Chondrocyte (in vitro differentiated cells): ENCODE results near the gene AHRR. TPM values are rescaled to one million over a fixed set of nuclear protein-coding genes. Genes with fewer than 3 reads are reported as not detected.

Source experiments
- DNase-seq: peaks from one replicate; pipeline ENCODE4 v3.0.0; 2021; ENCODE audit warnings: mixed read lengths, low spot score
- H3K27ac Mint-ChIP-seq: one replicate; pipeline ENCODE4 v1.8.0; 2021; ENCODE audit warnings: mild to moderate bottlenecking, moderate library complexity, mixed read lengths; ENCODE audit not compliant: unreplicated experiment
- H3K27me3 Mint-ChIP-seq: 2 replicates; pipeline ENCODE4 v1.8.0; 2021; ENCODE audit warnings: low read depth, mixed read lengths
- H3K36me3 Mint-ChIP-seq: 2 replicates; pipeline ENCODE4 v1.8.0; 2021; ENCODE audit warnings: low read depth, mixed read lengths
- H3K4me1 Mint-ChIP-seq: 2 replicates; pipeline ENCODE4 v1.8.0; 2021; ENCODE audit warnings: low read depth, mild to moderate bottlenecking, mixed read lengths
- H3K4me3 Mint-ChIP-seq: one replicate; pipeline ENCODE4 v1.8.0; 2021; ENCODE audit warnings: mild to moderate bottlenecking, moderate library complexity, mixed read lengths; ENCODE audit not compliant: unreplicated experiment
- H3K9me3 Mint-ChIP-seq: 2 replicates; pipeline ENCODE4 v1.8.0; 2021; ENCODE audit warnings: low read depth, mixed read lengths
- CTCF ChIP-seq: fragments of 200-600 bp; sonication (generic); IDR thresholded peaks from 2 replicates; pipeline ENCODE4 v1.5.0; 2021; ENCODE audit warnings: antibody characterized with exemption, mild to moderate bottlenecking, moderate library complexity
- total RNA-seq: library from RNA; stranded (reverse); gene quantifications from 3 replicates; pipeline ENCODE4 v1.2.1, GENCODE V29; 2021

Gene AHRR
- total RNA-seq, 1 donor from 2014 or later, result 17.3 TPM

- no peak overlapping the region for H3K27ac Mint-ChIP-seq
- no peaks in the 10 kb centered on the region for H3K27me3 Mint-ChIP-seq
- peaks cover 10% of the 10 kb centered on the region for H3K9me3 Mint-ChIP-seq
- H3K4me1 Mint-ChIP-seq, result peaks cover 23% of the 10 kb centered on the region
- no peak for TF ChIP-seq CTCF
- H3K36me3 Mint-ChIP-seq, result peaks cover 53% of the 10 kb centered on the region
- H3K4me3 Mint-ChIP-seq, result no peak overlapping the region
- DNase-seq, result no peak
Observed at GRCh38 chr5:448061-448765, 126.7 kb downstream of the AHRR start.

GRCh38 chr5:448766-449090, 127.2 kb downstream of the AHRR start:
- Mint-ChIP-seq H3K9me3 (peaks cover 10% of the 10 kb centered on the region), H3K4me1 (peaks cover 19% of the 10 kb centered on the region), H3K4me3 (no peak overlapping the region), H3K27me3 (no peaks in the 10 kb centered on the region), H3K27ac (no peak overlapping the region), H3K36me3 (peaks cover 58% of the 10 kb centered on the region)
- TF ChIP-seq CTCF, result no peak
- DNase-seq, result no peak

GRCh38 chr5:449151-449550, 127.6 kb downstream of the AHRR start:
- Mint-ChIP-seq H3K27ac (no peak overlapping the region), H3K9me3 (peaks cover 10% of the 10 kb centered on the region), H3K4me3 (no peak overlapping the region), H3K4me1 (peaks cover 15% of the 10 kb centered on the region), H3K36me3 (peaks cover 61% of the 10 kb centered on the region), H3K27me3 (no peaks in the 10 kb centered on the region)
- no peak for TF ChIP-seq CTCF
- no peak for DNase-seq

- H3K4me3 Mint-ChIP-seq, result no peak overlapping the region
- DNase-seq, result no peak
- no peak overlapping the region for H3K27ac Mint-ChIP-seq
- peaks cover 1% of the 10 kb centered on the region for H3K4me1 Mint-ChIP-seq
- no peak for TF ChIP-seq CTCF
- H3K27me3 Mint-ChIP-seq, result no peaks in the 10 kb centered on the region
- H3K36me3 Mint-ChIP-seq, result peaks cover 64% of the 10 kb centered on the region
- H3K9me3 Mint-ChIP-seq, result peaks cover 10% of the 10 kb centered on the region
Observed at GRCh38 chr5:451587-452458, 130.3 kb downstream of the AHRR start.

GRCh38 chr5:452978-453710, 131.6 kb downstream of the AHRR start:
- no peak for TF ChIP-seq CTCF
- Mint-ChIP-seq H3K36me3 (peaks cover 58% of the 10 kb centered on the region), H3K4me1 (no peaks in the 10 kb centered on the region), H3K27me3 (no peaks in the 10 kb centered on the region), H3K9me3 (peaks cover 10% of the 10 kb centered on the region), H3K4me3 (no peak overlapping the region), H3K27ac (peak overlapping the region; percentile 6)
- DNase-seq, result peak; percentile 80
